ENCODE data around the gene WNT6. TPM values are rescaled to one million over a fixed set of nuclear protein-coding genes. Genes with fewer than 3 reads are reported as not detected.

The WNT6 gene
- total RNA-seq, 1 experiment from 2014 or later: 1.4 TPM

DNA sequence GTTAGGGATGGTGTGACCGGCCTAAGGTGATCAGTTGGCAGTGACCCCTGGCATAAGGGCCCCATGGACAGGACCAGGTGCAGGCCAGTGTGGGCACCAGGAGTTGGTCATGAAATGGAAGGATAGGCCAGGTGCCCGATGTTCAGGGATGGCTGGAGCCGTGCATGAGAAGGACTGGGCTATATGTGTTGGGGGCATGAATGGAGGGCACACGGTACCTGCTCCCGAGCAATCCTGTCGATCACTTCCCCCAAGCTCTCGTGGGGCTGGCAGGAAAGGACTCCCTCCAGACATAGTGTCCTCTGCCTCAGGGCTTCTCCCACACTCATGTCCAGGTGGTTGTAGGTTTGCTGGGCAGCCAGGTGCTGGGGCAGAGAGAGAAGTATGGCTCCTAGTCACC, 35.6 kb upstream of the WNT6 start:
- ChIA-PET POLR2A (interaction anchor here (1.1 kb wide), 1 partner anchor 8 kb away, joined by 3 read pairs; the partner anchor contains the start of gene PRKAG3), RAD21 (ENCODE audit: low non-redundant PET in 1 of 2, low total read pairs in 2 of 2, uncharacterized antibody in 2 of 2, unreplicated experiment in 2 of 2) (no interaction called here), CTCF (no interaction called here)
- Histone ChIP-seq H3K9me2 (ENCODE audit: insufficient read depth) (no peaks in the 10 kb centered on the region), H3K79me2 (ENCODE audit: insufficient read depth, low read length) (no peaks in the 10 kb centered on the region), H3K9ac (ENCODE audit: low read length) (no peak overlapping the region), H2AFZ (ENCODE audit: low read depth, low read length, poor library complexity, severe bottlenecking) (no peak overlapping the region), H3K36me3 (ENCODE audit: control insufficient read depth in 1 of 2, insufficient read depth in 2 of 2, low read length in 2 of 2) (no peaks in the 10 kb centered on the region), H3K27me3 (ENCODE audit: insufficient read depth, low read length) (no peaks in the 10 kb centered on the region), H3K4me1 (ENCODE audit: control insufficient read depth in 1 of 2, insufficient read depth in 2 of 2, low read length in 2 of 2) (no peaks in the 10 kb centered on the region), H3K4me3 (replicated peaks in 1 of 2; ENCODE audit: low read depth in 1 of 2, low read length in 2 of 2) (no peak overlapping the region), H4K20me1 (ENCODE audit: insufficient read depth) (no peaks in the 10 kb centered on the region), H3K9me3 (ENCODE audit: control insufficient read depth in 1 of 2, insufficient read depth in 1 of 2, low read depth in 1 of 2, low read length in 2 of 2) (no peaks in the 10 kb centered on the region), H3K4me2 (ENCODE audit: low read length) (no peak overlapping the region), H3K27ac (ENCODE audit: low read depth, low read length) (no peak overlapping the region)
- DNase-seq (ENCODE audit: low read depth, low spot score) (no peak), ATAC-seq (no peak)
- intact Hi-C loops (cut with micrococcal nuclease): no loop called here
- no TSS peak for BruUV-seq (replicated peaks)
- no peak for TF ChIP-seq ZFX (IDR thresholded peaks at IDR 0.05)
- no peak for TF ChIP-seq ELF1 (IDR thresholded peaks at IDR 0.05; ENCODE audit: borderline replicate concordance, low read depth)
- TF ChIP-seq, protein P1, sequence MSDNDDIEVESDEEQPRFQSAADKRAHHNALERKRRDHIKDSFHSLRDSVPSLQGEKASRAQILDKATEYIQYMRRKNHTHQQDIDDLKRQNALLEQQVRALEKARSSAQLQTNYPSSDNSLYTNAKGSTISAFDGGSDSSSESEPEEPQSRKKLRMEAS (IDR thresholded peaks at IDR 0.05): no peak
- TF ChIP-seq SRF (IDR thresholded peaks at IDR 0.05; ENCODE audit: low read depth): no peak
- TF ChIP-seq RAD21 (IDR thresholded peaks at IDR 0.05; ENCODE audit: low read depth): no peak
- TF ChIP-seq YY1 (IDR thresholded peaks at IDR 0.05; ENCODE audit: extremely low read depth, insufficient replicate concordance, low read depth, low read length): no peak
- TF ChIP-seq CEBPB (IDR thresholded peaks at IDR 0.05; ENCODE audit: low read depth): no peak
- TF ChIP-seq ZNF274 (IDR thresholded peaks at IDR 0.05; ENCODE audit: low read depth, low read length): no peak
- TF ChIP-seq SP1 (IDR thresholded peaks at IDR 0.05; ENCODE audit: low read depth): no peak
- TF ChIP-seq, protein P2, sequence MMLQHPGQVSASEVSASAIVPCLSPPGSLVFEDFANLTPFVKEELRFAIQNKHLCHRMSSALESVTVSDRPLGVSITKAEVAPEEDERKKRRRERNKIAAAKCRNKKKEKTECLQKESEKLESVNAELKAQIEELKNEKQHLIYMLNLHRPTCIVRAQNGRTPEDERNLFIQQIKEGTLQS (IDR thresholded peaks at IDR 0.05): no peak
- no peak for TF ChIP-seq CBX3 (IDR thresholded peaks at IDR 0.05; ENCODE audit: low read depth)
- TF ChIP-seq EZH2 (IDR thresholded peaks at IDR 0.05): no peak
- TF ChIP-seq POLR2AphosphoS5 (IDR thresholded peaks at IDR 0.05; ENCODE audit: low read depth, low read length): no peak
- TF ChIP-seq EZH2phosphoT487 (IDR thresholded peaks at IDR 0.05; ENCODE audit: borderline replicate concordance): no peak

All from HCT116 (cell line).